ENCODE measurements around the gene TIMP3.

TIMP3 gene

GRCh38 chr22:32809786-32810554 lies 8.5 kb downstream of the TIMP3 start:
- ATAC-seq, result no peak

- ATAC-seq, result no peak
Measured at GRCh38 chr22:32810555-32811133, 9.1 kb downstream of the TIMP3 start.

DNA sequence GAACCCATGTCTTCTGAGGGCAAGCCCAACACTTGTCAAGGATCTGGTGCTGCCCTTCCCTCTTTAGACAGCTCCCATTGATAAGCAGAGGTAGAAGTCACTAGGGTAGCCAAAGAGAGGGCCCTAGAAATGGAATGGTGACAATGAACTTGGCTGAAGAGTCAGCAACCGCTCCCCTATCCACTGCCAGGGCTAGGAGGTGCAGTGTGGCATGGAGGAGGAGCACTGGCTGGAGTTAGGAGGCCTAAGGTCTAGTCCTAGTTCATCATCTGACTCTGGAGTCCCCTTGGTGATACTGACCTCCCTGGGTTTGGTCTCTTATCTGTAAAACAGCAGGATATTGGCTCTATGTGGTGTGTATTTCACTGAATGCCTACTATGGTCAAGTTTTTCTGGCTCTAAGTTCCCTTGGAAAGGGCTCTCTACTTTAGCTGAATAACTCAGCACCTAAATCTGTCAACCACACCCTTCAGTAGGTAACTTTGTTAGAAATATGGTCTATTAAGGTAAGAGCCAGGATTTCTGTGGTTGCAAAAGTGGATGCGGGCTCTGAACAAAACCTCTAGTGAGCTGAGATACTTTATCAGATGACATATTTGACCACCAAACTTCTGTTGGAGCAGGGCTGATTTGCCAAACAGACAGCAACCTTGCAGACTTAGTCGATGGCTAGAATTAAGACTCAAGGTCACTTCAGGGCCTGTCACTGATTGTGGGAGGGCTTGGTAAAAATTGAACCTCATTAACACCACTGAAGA lies 10.5 kb downstream of the TIMP3 start:
- no peak for ATAC-seq

DNA sequence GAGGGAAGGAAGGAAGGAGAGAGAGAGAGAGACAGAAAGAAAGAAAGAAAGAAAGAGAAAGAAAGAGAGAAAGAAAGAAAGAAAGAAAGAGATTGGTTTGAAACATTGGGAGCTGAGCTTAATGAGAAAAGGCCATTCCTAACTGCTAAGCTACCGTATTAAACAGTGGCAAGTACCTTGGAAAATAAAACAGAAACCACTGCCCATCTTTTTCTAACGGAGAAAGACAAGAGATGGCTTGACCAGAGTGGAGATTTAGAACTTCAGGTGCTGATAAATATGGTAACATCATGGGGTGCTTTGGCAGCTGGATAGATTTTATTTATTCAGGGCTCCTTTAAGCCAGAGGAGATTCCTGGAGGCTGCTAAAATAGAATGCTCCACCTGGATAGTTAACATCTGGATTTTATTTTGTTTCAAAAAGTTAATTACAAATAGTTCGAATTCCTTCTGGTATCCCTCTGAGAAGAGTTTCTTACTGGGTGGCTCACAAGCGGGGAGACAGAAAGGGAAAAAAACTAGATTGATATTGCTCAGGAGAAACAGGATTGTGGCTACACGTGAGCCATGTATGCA lies 12.9 kb downstream of the TIMP3 start:
- ATAC-seq, result no peak

- ATAC-seq, result no peak
Measured at GRCh38 chr22:32815059-32815458, 13.6 kb downstream of the TIMP3 start.

- no peak for ATAC-seq
Measured at GRCh38 chr22:32815943-32816342, 14.4 kb downstream of the TIMP3 start.

DNA sequence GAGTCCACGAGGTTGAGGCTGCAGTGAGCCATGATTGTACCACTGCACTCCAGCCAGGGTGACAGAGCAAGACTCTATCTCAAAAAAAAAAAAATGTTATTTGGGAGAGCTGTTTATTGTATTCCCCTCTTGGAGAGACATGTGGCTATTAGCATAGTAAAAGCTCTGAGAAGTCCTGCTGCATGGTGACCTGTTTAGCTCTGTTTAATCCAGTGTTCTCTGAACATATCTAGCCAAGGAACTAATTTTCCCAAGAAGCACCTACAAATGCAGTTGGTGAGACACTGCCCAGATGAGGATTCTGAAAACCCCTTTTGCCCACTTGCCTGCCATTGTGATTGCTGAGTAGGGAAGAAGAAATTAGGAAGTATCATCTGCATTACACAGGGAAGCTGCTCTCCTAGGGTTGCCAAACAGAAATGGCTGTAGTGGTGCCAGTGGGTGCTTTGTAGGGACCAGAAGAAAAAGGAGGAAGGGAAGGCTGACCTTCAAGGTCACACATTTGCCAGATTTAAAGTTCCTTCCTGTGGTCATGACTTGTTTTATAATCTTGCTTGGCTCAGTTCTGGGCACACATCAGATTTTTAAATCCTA lies 15.7 kb downstream of the TIMP3 start:
- ATAC-seq, result no peak

- ATAC-seq, result no peak
Measured at GRCh38 chr22:32818446-32819115, 17.1 kb downstream of the TIMP3 start.

DNA sequence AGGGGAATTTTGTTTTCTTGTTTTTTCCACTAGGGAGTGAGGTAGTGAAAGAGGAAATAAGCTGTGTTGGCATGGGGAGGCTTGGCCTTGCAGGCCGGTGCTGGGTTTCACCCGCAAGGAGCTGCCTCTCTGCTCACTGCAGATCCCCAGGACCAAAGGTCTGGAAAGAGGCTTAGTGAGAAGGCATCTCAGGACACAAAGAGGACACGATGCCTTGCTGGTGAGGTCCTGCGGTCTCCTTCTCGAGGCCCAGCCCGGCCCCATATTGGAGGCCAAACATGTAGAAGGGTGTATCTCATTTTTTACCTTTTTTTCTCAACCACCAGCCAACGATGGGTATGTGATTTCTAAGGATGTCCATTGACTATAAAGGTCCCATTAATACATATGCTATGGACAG lies 17.6 kb downstream of the TIMP3 start:
- ATAC-seq, result no peak

- ATAC-seq, result no peak
Measured at GRCh38 chr22:32820131-32821119, 18.9 kb downstream of the TIMP3 start.

DNA sequence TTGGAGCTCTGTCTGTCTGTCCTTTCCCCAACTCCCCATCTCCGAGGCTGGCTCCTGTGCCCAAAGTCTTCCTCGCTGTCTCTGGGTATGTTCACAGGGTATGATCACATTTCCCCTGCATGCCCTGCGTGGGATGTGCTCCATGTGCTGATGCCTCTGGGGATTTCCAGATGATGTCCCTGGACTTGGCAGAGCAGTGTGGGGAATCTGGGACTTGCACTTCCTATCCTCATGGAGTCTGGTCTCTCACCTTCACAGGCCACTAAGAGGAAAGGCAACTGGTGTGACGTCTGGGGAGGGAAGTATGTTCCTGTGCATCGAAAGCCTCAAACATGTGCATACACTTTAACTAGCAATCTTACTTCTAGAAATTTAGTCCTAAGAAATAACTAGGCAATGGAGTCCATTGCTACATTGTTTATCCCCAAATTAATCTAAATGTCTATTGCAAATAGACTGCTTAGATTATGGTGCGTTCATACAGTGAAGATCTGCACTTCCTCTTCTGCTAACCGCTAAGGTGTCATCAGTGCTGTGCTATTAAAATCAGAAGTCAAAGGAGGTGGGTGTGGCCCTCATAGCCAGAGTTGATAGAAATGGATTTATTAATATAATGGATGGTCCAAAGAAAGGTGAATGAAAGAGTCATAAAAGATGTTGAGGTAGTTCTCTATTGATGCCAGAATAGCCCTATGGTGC lies 20.8 kb downstream of the TIMP3 start:
- no peak for ATAC-seq

- ATAC-seq, result no peak
Measured at GRCh38 chr22:32823024-32823730, 21.7 kb downstream of the TIMP3 start.

DNA sequence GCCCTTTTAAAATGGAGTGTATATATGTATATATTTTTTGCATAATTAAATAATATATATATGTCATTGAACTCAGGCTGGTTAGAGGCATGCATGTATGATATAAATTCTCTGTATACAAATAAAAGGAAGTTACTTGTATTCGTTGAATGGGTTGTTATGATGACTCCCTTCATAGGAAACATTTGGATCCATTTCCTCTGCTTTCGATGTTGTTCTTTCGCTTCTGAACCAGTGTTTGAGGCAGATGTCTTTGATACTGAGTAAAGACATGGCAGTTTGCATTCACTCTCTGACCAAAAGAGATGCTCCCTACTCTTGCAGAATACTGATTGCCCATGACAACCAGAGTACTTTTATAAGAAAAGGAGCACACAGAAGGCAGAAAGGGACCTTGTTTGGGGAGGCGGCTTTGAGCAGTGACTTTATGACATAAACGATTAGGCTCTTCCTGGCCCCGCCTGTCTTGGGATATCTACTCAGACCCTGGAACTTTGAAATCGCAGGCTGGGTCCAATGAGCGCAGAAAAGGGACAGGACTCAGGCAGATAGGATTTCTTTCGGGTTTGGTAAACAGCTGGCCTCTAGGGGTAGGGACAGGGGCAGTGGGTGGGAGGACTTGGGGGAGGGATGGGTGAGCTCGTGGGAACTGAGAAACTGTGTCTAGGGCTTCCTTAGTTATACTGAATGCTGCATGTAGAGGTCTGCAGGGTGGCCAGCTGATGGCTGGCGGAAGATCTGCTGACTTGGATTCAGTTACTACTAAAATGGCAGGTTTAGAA lies 23.2 kb downstream of the TIMP3 start:
- ATAC-seq, result no peak

DNA sequence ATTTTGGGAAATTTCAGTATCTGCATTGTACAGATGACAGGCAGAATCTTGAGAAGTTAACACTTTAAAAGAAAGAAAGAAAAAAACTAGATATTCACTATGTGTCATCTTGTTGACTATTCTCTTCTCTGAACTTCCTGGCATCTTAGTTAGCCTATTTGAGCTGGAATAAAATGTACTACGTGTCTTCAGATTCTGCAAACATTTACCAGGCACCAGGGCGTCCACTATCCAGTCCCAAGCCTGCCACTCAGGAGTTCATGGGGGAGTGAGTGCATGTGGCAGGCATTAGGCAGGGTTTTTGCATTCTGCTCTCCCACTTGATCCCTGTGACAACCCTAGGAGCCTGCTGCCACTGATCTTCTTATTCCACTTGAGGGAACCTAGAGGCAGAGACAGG lies 25.0 kb downstream of the TIMP3 start:
- ATAC-seq, result no peak

GRCh38 chr22:32827049-32827602 lies 25.6 kb downstream of the TIMP3 start:
- no peak for ATAC-seq

- ATAC-seq, result no peak
Measured at GRCh38 chr22:32828150-32828549, 26.6 kb downstream of the TIMP3 start.

DNA sequence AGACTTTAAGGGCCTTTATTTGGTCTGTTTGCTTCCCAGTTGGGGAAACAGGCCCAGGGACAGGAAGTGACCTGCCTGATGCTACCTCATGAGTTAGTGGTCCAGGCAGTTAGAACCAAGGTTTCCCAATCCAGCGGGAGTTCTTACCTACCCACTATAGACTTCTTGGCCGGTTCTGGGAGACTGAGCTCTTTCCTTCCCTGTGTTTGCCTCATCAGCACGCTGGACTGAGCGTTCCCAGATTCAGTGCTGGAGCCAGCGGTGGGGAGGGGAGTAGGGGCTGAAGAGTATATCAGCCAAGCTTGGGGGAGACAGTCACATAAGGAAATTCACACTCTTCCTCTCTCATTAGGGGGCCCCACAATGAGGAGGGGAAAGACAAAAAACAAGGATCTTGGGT lies 27.1 kb downstream of the TIMP3 start:
- ATAC-seq, result no peak

GRCh38 chr22:32829451-32829851 lies 27.9 kb downstream of the TIMP3 start:
- no peak for ATAC-seq

- ATAC-seq, result no peak
Measured at GRCh38 chr22:32830473-32830872, 29.0 kb downstream of the TIMP3 start.
